Occipital lobe (tissue), 2 donors: ENCODE results near the gene LEF1. TPM values are rescaled to one million over a fixed set of nuclear protein-coding genes. Genes with fewer than 3 reads are reported as not detected.

Experiments used
- DNase-seq: peaks from one replicate; lab custom pipeline; 2025; lab: John Stamatoyannopoulos, UW
- total RNA-seq: library from RNA; depleted of rRNA; stranded (reverse); fragments of >200 nt; gene quantifications from one replicate; pipeline ENCODE4 v1.2.3, GENCODE V29; 2014

Gene LEF1
- total RNA-seq, 1 donor from 2014 or later = 6.9 TPM

DNA sequence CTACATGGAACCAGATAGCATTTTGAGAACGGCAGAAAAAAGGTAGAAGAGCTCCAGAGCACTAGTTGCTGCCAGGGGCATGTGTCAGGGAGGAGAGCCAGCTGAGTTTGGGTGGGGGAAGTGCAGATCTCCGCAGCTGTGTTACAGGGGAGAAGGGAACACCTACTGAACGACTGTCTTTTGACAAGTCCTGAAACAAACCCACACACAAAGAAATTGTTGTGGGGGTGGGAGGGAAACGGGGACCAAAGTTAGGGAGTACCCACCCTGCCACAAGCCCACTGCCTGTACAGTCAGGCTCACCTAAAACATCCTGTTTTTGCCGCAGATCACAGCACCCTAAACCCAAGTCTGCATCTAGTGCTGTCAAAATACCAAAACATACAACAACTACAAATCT, 55.5 kb downstream of the LEF1 start:
- DNase-seq = no peak

- no peak for DNase-seq
Measured at GRCh38 chr4:108111781-108112180, 57.0 kb downstream of the LEF1 start.

- no peak for DNase-seq
Measured at GRCh38 chr4:108110450-108110849, 58.3 kb downstream of the LEF1 start.

GRCh38 chr4:108109997-108110416, 58.7 kb downstream of the LEF1 start:
- no peak for DNase-seq

GRCh38 chr4:108109111-108109510, 59.6 kb downstream of the LEF1 start:
- DNase-seq = no peak

- DNase-seq = no peak
Measured at GRCh38 chr4:108107729-108108382, 60.9 kb downstream of the LEF1 start.

DNA sequence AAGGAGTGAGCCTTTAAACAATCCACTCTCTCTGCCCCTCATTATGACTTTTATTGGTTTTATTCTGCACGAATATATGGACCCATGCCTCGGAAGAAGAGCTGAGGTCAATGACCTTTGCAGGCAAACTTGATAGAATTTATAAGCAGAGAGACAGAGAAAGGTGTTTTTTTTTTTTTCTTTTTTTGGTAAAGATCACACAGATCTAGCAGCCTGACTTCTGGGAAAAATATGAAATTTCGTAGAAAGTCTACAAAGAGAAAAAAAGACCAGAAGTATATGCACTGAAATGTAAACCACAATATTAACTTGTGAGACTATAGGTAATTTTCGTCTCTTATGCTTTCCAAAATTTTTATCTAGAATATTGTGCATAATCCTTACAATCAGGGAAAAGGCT, 61.6 kb downstream of the LEF1 start:
- no peak for DNase-seq

- no peak for DNase-seq
Measured at GRCh38 chr4:108106186-108106585, 62.5 kb downstream of the LEF1 start.

DNA sequence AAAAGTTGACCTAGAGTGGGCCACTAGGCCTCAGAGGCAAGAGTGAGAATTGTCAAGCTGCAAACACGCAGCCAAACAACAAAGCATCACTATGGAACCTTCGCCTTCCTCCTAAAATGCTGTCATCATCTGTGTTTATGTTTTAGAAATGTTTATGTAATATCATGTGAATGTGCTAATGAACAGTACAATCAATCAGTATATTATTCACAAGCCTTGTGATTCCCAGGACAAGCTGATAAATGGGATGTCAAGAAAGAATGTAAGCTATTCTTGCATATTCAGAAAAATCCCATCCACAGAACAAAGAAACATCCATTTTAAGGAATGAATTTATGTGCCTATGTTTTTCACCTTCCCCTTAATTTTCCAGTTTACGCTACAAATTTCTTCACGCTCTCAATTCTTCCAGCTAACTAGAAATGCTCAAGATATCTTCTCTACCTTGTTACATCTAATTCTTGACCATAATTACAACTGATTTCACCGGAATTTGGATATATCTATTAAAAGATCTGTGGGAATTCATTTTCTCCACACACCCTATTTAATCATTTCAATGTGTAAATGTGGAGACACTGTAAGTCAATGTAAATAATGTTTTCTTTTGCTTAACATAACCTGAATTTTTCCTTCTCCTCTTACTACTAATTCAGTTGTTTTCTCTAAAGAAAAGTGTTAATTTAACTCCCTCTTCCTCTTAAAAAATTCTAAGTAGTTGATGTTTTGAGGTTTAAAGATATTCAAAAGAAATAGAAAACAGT, 65.5 kb downstream of the LEF1 start:
- DNase-seq = no peak

- no peak for DNase-seq
Measured at GRCh38 chr4:108100827-108101226, 67.9 kb downstream of the LEF1 start.

DNA sequence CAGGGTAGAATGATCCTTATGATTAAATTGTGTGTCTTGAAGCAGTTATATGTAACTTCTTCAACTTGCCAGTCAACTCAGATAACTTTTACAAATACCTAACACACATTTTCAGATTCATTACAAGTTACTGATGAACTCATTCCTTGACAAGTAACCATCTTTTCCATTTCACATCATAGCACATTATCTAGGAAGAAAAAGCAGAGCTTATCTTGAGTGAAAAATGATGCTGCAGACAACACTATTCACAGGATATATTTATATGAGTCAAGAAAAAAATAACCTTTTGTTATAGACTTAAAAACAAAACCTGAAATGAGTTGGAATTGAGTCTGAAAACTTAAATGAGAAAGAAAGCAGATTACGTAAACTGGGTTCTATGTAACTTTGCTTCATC, 68.9 kb downstream of the LEF1 start:
- no peak for DNase-seq

DNA sequence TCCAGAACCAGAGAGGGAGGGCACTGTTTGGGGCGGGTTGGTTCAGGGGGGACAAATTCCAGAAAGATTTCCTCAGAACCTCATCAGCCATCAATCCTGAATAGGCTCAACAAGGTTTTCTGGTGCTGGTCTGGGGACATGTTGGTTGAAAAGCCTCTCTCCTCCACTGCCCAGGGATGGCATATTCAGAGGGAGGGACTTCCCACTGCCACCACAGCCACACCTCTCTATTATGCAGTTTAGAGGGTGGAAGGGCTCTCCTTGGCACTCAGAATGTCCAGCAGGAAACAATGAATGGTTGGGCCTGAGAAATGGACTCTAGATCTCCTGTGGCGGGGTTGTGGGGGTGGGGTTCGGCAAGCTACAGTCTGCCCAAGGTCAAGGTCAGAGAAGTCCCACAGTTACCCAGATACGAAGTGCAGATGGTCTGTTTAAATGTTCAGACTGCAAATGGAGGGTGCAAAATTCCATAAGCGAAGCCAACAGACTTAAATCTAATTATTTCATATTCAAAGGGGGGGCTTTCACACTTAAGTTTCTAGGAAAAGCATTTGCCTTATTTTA, 70.7 kb downstream of the LEF1 start:
- DNase-seq = no peak

DNA sequence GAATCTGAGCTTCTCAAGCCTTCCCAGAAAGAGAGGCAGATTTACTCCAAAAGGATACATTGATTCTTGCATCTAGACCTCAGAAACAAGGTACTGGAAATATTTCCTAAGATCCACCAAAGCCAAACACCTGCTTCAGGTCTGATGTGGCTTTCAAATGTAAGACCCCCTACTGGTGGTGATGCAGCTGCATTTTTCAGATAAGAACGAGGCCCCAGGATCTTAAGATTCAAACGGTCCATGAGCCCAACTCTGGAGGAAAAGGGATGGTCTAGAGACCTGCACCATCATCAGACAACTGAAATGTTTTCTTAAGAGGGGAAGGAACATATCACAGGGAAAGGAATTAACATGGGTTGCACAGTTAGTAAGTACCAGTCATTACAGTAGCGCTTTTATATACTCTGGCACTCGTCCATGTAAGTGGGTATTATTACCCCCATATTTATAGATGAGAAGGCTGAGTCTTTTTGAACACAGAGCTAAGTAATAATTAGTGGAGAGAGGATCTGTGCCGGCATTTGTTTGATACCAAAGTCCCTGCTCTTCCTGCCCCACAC, 73.7 kb downstream of the LEF1 start:
- DNase-seq = no peak

DNA sequence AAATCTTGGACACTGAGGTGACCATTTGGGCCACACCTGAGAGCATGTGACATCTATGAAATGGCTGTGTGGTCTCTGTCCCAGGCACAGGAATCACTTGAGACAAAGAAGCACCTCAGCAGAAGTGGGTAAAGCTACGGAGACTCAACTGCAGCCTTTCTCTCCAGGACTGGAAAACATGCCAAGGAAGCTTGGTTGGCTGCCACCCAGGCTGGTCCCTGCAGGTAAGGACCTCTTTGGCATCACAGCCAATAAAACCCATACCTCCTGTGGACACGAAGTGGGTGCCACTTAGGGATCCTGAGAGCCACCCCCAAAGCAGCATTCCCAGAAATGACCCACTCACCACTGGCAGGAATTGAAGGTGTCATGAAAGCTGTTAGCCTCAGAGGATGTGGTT, 74.6 kb downstream of the LEF1 start:
- DNase-seq = no peak

- DNase-seq = no peak
Measured at GRCh38 chr4:108092288-108092687, 76.4 kb downstream of the LEF1 start.

DNA sequence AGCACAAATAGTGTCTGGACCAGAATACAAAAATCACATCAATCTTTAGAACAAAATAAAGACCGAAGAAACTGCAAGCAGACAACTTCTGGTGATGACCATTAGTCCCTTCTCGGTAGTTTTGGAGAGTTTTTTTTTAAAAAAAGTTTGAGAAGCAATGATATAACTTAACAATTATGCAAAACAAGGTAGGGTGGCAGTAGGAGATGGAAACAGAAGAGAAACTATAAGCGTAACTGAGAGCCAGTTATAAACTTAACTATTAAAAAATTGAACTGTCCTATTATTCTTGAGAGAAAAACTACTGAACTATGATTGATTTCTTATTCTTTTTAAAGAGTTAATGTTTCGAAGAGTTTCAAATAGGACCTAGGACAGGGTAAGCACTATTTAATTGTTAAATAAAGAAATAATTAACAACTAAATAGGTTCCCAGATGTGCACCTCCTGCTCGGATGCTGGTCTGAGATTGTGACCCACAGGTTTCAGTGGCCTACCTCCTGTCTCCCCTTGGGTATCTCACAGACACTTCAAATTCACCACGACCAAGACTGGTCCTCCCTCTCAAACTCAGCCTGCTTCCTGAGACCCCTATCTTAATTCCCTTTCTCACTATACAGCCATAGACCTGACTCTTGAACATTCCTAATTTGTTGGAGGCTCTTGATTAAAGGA, 81.3 kb downstream of the LEF1 start:
- DNase-seq = no peak

DNA sequence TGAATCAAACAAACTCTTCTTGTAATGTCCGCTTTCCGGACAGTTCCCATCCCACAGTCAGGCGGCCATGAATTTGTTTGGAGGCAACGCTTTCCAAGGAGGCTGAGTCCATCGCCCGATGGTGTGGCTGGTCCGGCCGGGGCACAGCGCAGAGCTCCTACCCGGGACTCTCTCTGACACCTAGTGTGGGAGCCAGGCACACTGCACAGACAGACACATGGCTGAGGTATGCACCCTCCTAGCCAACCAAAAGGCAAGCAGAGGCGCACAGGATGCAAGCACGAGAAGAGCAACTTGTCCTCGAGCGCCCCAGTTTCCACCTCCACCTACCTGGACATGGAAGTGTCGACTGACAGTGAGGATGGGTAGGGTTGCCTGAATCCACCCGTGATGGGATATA, 87.5 kb downstream of the LEF1 start:
- no peak for DNase-seq

DNA sequence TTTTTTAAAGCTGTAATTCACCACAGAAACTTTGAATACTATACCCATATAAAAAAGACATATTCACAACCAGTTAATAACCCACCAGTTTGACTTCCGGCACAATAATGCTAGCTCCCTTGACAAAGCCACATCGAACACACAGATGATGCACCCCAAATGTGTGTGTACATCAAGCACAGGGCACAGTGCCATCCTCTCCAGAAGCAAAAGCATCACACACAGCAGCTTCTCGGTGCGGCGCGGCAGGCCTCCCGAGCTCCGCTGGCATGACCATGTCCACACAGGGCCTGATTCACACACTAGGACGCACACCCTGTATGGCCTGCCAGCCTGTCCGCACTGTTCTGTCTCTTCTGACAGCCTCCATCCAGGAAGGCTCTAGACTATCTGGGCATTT, 88.0 kb downstream of the LEF1 start:
- DNase-seq = no peak

DNA sequence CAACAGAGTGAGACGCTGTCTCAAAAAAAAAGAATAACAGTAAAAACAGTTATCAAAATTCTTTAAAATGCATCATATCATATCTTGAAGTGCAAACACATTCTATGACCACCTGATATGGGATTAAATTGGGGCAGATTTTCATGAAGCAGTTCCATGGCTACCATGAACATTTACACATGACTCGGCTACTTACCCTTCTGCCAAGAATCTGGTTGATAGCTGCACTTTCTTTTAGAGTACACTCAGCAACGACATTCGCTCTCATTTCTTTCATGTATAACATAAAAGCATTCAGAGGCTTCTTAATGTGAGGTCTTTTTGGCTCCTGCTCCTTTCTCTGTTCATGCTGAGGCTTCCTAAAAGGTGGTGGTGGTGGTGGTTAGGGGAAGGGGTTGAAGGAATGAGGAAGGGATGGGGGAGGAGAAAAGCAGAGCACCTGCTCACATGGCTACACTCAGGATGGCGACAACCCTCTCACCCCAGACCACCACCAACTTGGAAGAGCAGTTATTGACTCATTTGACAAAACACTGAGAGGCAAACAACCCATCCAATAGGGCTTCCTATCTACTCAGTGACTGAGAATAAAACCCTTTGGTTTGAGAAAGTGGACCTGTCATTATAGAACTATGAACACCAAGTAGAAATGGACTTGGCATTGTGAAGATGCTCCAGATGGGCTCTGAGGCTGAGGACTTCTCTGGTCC, 90.6 kb downstream of the LEF1 start:
- no peak for DNase-seq

DNA sequence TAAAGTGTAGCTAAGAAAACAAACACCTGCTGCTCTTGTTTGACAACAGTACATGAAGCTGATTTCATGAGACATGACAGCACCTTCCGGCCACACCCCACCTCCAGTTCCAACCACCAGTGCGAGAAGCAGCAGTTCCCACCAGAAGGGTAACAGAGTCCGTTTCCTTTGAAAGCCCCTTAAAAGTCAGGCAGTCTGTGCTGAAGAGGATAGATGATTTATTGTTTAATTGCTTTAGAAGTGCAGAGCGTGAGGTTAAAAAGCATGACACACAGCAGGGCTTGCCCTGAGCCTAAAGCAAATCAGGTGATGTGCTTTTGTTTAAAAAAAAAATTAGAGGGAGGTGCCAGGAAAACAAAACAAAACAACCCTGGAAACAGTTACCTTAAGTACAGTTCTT, 96.4 kb downstream of the LEF1 start:
- DNase-seq = no peak

DNA sequence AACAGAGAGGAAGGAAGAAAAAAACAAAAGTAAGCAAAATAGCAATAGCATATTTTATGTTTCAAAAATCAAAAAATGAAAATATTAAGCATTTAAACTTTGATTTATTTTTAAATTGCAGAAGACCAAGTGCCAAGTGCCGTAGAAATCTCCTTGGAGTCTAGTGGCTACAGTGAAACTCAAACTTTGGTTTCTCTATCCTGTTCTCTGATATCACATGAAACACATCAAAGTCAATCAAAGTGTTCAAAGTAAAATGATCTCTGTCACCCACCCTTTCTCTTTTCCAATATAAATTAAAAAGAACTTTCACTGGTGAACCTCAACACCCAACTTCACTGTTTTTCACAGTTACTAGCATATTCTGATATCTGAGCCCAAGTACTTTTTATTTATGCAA, 98.0 kb downstream of the LEF1 start:
- no peak for DNase-seq
